BJ (cell line): ENCODE data around the gene DNAJC17. TPM values are rescaled to one million over a fixed set of nuclear protein-coding genes. Genes with fewer than 3 reads are reported as not detected.

Experiments used
- CTCF ChIA-PET: fragments of 350-600 bp; formaldehyde crosslinking; extraction: SDS; loops from one replicate; lab custom pipeline; 2021; ENCODE audit warnings: antibody characterized with exemption, inconsistent platforms; lab: Yijun Ruan, JAX
- POLR2A ChIA-PET: fragments of 300-600 bp; sonication (Branson Sonifier 250); formaldehyde crosslinking; extraction: SDS; loops from one replicate; lab custom pipeline; 2021; ENCODE audit warnings: antibody characterized with exemption; lab: Charles Lee
- DNase-seq: peaks from one replicate; pipeline ENCODE4 v3.0.0-alpha.2; 2011; ENCODE audit warnings: low read depth
- H3K27me3 ChIP-seq: 2 replicates; pipeline ENCODE4 v1.6.0; 2011; ENCODE audit warnings: low read length; ENCODE audit not compliant: control insufficient read depth, insufficient read depth
- H3K36me3 ChIP-seq: 2 replicates; pipeline ENCODE4 v1.5.1; 2011; ENCODE audit warnings: low read length; ENCODE audit not compliant: control insufficient read depth, insufficient read depth
- H3K4me3 ChIP-seq: 2 replicates; pipeline ENCODE4 v1.5.1; 2011; ENCODE audit warnings: low read depth, mild to moderate bottlenecking, control low read depth, low read length
- polyA plus RNA-seq: library from polyadenylated mRNA; depleted of rRNA; stranded (reverse); fragments of >200 nt; gene quantifications from 2 replicates; pipeline ENCODE4 v1.2.3, GENCODE V29; 2011; rRNA removed
- small RNA-seq: library from RNA; depleted of rRNA; stranded (forward); fragments of <200 nt; gene quantifications from one replicate; pipeline ENCODE3, GENCODE V24; 2012; ENCODE audit warnings: low replicate concordance, low read depth; ENCODE audit not compliant: insufficient read length
- TF ChIP-seq, protein P1 (sequence below): IDR thresholded peaks from 2 replicates; pipeline ENCODE4 v1.5.1; 2011; ENCODE audit warnings: low read depth, mild to moderate bottlenecking, control low read depth, inconsistent platforms, low read length, moderate library complexity; ENCODE audit not compliant: insufficient read depth

Gene DNAJC17
- polyA plus RNA-seq, 1 experiment = 37.1 TPM

DNA sequence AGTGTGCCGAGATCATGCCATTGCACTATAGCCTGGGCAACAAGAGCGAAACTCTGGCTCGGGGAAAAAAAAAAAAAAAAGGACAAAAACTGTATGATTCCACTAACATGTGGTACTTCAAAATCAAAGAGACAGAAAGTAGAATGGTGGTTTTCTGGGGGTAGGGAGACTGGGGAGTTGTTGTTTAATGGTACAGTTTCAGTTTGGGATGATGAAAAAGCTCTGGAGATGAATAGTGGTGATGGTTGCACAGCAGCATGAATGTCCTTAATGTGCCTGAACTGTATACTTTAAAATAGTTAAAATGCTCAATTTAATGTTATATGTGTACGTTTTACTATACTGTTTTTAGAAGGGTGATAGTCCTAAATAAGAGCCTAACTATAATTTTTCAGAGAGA lies 84.9 kb downstream of the DNAJC17 start:
- Histone ChIP-seq H3K36me3 (no peaks in the 10 kb centered on the region), H3K27me3 (no peaks in the 10 kb centered on the region), H3K4me3 (no peak overlapping the region)
- ChIA-PET CTCF (no interaction called here), POLR2A (no interaction called here)
- TF ChIP-seq, protein P1, sequence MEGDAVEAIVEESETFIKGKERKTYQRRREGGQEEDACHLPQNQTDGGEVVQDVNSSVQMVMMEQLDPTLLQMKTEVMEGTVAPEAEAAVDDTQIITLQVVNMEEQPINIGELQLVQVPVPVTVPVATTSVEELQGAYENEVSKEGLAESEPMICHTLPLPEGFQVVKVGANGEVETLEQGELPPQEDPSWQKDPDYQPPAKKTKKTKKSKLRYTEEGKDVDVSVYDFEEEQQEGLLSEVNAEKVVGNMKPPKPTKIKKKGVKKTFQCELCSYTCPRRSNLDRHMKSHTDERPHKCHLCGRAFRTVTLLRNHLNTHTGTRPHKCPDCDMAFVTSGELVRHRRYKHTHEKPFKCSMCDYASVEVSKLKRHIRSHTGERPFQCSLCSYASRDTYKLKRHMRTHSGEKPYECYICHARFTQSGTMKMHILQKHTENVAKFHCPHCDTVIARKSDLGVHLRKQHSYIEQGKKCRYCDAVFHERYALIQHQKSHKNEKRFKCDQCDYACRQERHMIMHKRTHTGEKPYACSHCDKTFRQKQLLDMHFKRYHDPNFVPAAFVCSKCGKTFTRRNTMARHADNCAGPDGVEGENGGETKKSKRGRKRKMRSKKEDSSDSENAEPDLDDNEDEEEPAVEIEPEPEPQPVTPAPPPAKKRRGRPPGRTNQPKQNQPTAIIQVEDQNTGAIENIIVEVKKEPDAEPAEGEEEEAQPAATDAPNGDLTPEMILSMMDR = no peak
- no peak for DNase-seq

DNA sequence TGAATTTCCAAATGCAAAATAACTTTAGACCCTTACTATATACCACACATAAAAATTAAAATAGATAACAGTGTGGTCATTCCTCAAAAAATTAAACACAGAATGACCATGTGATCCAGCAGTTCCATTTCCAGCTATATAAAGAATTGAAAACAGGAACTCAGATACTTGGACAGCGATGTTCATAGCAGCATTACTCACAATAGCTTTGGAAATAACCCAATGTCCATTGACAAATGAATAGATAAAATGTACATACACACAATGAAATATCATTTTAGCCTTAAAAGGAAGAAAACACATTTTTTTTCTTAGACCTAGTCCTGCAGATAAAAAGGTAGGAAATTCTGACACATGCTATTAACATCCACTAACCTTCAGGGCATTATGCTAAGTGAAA lies 85.6 kb downstream of the DNAJC17 start:
- Histone ChIP-seq H3K27me3 (no peaks in the 10 kb centered on the region), H3K36me3 (no peaks in the 10 kb centered on the region), H3K4me3 (no peak overlapping the region)
- CTCF ChIA-PET = no interaction called here
- POLR2A ChIA-PET = no interaction called here
- no peak for DNase-seq
- TF ChIP-seq, protein P1 = no peak

DNA sequence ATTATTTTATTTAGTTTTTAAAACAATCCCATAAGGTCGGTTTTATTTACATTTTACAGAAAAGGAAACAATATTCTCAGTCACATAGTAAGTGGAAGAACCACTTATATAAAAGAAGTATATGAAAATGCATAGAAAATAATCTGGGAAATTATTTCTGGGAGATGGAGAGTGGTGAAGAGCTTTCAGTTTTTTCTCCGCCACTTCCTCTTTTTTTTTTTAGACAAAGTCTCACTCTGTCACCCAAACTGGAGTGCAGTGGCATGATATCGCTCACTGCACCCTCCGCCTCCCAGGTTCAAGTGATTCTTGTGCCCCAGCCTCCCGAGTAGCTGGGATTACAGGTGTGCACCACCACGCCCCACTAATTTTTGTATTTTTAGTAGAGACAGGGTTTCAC lies 91.1 kb downstream of the DNAJC17 start:
- TF ChIP-seq, protein P1 = no peak
- H3K4me3 ChIP-seq = no peak overlapping the region
- ChIA-PET CTCF (no interaction called here), POLR2A (no interaction called here)
- no peak for DNase-seq
- no peaks in the 10 kb centered on the region for H3K36me3 ChIP-seq
- H3K27me3 ChIP-seq = no peaks in the 10 kb centered on the region

Small RNAs within 50 kb of the gene (small RNA-seq; reads per million reads assigned to genes)
- not detected for gene SUMO2P15

Other genes starting within 250 kb of the DNAJC17 start
- gene CCDC32, start 242.4 kb downstream of the DNAJC17 start, polyA plus RNA-seq = 14.1 and 14.8 TPM in 2 replicates
- 7.5 and 9.3 TPM in 2 replicates for gene RPUSD2, start 238.2 kb downstream of the DNAJC17 start, polyA plus RNA-seq
- 3.9 and 8.5 TPM in 2 replicates for gene KNL1, start 213.2 kb downstream of the DNAJC17 start, polyA plus RNA-seq
- gene RAD51, start 112.3 kb downstream of the DNAJC17 start, polyA plus RNA-seq = 8.9 TPM in 2 replicates
- gene RMDN3, start 52.2 kb downstream of the DNAJC17 start, polyA plus RNA-seq = 25.1 and 28.3 TPM in 2 replicates
- gene GCHFR, start 43.4 kb downstream of the DNAJC17 start, polyA plus RNA-seq = 2.5 and 3.1 TPM in 2 replicates
- 0.04 TPM in 1 of 2 replicates, not detected in the other for gene C15orf62, start 37.5 kb downstream of the DNAJC17 start, polyA plus RNA-seq
- 22.6 and 31.9 TPM in 2 replicates for gene ZFYVE19, start 384 bp downstream of the DNAJC17 start, polyA plus RNA-seq
- not detected in 2 replicates for gene PPP1R14D, start 21.2 kb upstream of the DNAJC17 start, polyA plus RNA-seq
- gene SPINT1, start 36.6 kb upstream of the DNAJC17 start, polyA plus RNA-seq = 0.22 and 1.1 TPM in 2 replicates
- 0.13 and 0.28 TPM in 2 replicates for gene RHOV, start 66.8 kb upstream of the DNAJC17 start, polyA plus RNA-seq
- 18.2 and 28.4 TPM in 2 replicates for gene VPS18, start 87.0 kb upstream of the DNAJC17 start, polyA plus RNA-seq
- 0.32 and 0.47 TPM in 2 replicates for gene DLL4, start 121.9 kb upstream of the DNAJC17 start, polyA plus RNA-seq
- gene CHAC1, start 146.0 kb upstream of the DNAJC17 start, polyA plus RNA-seq = 107 and 155 TPM in 2 replicates